Stimulated activated CD8-positive, alpha-beta memory T cell treated with anti-CD3 and anti-CD28 coated beads, Interleukin-2, amount 100 ng/mL, for 48 hours (primary cell): ENCODE data around the gene PDE7B.

Source experiments
- DNase-seq, 2 donors: peaks; one replicate each; pipeline ENCODE4 v3.0.0-alpha.2; 2020; ENCODE audit warnings: low read depth in 2 of 2

PDE7B gene

DNA sequence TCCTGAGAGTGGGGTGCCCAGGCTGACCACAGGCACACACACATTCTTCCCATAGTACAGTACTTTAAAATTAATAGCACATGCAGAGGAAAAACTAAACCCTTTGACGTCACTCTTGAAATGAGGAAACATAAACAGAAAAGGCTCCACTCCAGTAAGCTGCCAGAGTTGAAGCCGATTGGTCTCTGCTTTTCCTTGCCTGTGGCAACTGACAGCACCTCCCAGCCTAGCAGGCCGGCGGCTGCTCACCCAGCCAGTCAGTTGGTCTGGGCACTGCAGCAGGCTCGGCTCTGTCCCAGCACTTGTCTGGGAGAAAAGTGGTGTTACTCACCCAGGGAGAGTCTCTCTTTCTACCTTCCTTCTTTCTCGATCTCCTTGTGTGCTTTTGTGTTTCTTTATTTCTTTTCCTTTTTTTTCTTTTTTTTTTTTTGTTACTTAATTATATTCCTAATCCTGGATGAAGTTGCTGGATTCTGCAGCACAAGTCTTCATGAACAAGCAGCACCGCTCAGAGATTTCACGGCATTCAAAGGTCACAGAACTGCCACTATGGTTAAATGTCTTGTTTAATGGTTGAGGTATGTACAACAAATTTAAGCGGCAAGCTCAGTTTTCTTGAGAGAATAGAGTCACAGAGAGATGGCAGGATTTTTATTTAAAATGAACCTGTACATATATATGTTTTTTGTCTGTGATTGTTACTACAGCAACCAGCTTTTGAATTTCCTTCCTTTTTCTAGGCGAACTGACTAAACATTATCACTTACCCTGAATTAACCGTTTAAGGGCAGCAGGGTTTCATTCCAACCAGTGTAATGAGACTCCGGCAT, at the start of gene PDE7B:
Gene PDE7B (plus strand): TSS at position 260 of the 830 bp plus-strand sequence.
- peak; percentile 13 to 17 for DNase-seq

DNA sequence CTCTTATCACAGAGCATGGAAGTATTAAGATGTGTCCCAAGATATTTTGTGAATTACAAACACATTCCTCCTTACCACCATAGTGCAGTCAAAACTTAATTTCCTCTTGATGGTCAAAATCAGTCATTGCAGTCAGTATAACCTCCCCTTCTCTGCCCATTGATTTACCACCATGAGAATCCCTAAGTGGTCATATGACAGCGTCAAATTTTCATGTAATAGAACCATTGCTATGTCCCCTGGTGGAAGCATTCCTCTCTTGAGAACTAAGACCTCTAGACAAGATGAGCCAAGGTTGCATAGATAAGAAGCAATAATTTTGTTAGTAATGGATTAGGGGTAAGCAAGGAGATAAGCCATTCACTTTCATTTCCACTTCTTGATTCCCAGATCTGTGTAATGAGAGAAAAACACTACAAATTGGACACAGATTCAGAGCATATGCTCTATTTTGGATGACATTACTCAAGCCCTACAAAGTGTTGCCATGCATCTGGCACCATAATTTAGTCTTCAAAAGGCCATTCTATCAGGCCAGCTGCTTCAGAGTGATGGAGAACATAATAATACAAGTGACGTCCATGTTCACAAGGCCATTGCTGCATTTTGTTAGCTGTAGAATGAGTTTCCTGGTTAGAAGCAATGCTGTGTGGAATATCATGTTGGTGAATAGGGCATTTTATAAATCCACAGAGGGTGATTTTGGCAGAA, 49.6 kb upstream of the PDE7B start:
- no peak for DNase-seq

DNA sequence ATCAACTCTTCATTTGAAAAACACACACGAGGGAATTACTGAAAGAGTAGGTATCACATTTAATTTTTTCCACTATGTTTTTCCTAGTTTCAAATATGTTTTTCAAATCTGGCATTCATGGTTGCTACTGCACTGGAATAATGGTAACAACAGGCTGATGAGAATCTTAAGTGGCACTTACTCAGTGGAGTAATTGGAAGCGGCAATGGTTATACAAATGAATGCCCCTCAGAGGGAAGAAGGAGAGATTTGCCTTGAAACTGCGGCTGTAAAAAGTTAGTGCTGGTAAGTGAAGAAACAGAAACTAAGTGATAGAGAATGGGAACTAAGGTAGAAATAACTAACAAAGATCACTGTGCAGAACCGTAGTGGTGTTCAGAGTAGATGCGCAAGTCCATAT, 41.0 kb upstream of the PDE7B start:
- no peak for DNase-seq

DNA sequence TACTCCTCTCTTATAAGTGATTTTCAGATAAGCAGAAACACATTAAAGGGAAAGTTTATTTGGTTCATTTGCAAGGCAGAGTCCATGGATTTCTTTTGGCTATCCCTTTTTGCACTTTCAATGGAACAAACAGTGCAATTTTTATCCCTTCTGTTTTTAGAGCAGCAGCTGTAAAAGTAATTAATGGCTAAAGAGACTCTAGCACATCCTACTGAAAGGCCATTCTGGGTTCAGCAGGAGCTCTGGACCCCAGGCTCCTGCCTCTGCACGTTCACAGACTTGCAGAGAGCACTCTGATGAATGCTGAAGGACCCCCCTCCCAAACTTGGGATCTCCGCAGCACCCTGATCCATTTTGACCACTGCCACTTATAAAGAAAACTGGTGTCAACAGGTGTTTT, 40.3 kb upstream of the PDE7B start:
- DNase-seq = no peak

DNA sequence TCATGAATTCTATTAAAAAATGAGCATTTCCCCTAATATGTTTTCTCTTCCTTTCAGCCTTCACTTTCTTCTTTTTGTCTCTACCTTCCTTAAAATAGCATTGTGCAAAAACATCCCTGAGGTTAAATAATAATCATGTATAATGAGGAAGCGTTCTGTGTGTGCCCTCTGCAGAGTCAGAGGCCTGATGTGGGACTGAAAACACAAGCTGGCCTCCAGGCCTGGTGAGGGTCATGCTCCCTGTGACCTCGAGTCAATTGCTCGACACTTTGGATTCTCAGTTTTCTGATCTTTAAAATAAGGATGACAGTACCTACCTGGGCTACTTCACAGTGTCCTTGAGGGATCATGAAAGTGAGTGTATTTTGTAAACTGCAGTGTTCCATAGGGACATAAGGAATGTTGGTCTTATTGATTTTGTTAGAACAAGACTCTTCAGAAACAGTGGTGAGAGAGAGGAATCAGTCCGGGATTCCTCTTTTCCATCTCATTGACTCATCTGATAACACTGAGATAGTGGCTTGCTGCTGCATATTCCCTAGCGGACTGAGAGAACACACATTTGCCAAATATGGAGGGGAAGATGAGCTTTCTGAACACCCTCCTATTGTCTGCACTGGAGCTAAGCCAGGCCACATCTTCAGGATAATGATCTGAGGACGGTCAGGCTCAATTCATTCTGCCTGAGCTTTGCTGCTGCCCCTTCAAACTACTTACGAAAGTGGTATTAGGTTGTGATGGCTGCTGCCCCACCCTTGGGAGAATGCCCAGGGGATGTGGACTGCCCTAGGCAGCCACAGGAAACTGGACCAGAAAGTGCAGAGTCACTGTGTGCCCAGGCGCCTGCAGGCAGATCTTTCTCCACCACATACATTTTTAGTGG, 39.6 kb upstream of the PDE7B start:
- no peak for DNase-seq

DNA sequence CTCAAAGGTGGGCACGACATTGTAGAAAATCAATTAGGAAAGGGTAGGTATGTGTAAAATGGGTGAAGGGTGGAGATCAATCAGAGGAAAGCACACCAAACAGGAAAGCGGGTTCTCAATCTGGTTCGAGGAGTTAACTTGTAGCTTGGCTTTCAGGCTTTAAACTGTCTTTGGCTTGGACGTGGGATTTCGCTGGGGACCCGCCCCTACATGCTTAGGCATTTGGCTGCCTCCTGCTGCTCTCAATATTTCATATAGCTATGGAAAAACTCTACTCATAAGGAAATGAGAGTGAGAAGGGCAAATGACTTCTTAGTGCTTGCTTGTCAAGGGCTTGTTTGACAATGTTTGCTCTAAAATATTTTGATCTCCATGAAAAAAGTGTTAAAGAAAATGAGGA, 38.1 kb upstream of the PDE7B start:
- DNase-seq = no peak

DNA sequence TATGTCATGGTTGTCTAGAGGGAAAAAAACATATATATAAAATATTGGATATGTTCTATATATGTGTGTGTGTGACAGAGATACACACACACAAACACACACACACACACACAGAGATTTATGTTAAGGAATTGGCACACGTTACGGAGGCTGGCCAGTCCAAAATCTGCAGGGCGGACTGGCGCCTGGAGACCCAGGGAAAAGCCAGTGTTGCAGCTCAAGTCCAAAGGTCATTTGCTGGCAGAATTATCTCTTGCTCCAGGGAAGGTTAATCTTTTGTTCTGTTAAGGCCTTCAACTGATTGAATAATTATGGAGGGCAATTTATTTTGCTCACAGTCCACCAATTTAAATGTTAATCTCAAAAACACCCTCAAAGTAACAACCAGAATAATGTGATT, 37.5 kb upstream of the PDE7B start:
- no peak for DNase-seq

DNA sequence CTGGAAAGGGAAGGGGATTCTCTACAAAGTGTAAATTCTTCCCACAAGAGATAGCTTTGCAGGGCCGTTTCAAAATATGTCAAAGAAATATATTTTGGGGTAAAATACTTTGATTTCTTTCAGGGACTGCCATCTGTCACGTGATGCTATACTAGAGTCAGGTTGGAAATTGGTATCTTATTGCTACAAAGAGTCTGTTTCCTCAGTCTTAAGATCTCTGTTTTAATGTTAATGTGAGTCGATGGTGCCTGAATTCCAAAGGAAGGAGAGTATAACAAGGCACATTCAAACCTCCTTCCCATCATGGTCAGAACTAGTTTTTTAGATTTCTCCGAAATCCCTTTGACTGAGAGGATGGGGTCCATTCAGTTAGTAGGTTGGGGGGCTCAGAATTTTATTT, 36.3 kb upstream of the PDE7B start:
- DNase-seq = no peak

DNA sequence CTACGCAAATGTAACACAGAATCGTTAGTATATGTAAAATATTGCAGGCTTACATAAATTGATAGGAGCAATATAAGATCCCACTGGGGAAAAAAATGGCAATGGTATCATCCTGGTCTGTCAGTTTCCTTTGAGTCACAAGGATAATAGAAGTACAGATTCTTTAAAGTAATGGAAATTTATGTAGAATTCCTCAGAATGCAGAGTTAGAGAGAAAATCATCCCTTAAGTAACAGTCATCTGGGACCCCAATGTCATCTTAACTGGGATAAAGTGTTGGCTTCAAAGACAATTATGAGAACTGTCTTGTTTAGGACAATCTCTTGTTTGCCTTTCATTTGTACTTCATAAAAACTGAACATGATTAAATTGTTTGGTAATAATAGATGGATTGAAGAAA, 34.5 kb upstream of the PDE7B start:
- no peak for DNase-seq

DNA sequence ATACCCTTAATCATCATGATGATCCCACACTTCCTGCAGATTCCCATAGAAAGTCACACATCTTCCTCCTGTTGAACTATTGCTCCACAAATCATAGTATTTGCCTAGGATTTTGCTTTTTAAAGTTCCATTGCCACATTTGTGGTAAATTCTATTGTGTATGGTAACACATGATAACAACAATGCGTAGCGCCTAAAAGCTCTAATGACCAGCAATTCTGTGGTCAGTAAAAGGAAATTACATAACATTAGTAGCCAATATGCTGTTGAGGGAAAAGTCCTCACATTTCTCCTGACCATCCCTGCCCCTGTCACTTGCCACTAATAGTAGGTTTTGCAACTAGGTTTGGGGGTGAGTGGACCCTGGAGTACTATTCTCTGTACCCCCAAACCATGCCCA, 31.8 kb upstream of the PDE7B start:
- DNase-seq = no peak

DNA sequence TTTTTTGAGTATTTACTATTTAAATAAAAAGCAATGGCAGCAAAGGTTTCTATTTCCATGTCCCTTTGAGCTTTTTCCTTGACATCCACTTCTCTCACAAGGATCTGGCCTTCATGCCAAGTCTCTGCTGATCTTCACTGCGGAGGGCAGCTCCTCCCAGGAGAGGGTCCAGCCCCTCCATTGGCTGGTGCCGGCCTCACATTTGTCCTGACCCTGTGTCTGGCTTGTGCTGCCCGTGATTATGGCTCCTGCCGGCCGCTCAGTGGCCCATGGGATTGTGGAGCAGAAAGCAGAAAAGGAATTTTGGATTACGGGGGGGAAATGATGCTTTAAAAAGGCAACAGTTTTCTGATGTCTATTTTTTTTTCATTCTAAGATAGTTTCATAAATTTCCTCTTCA, 31.2 kb upstream of the PDE7B start:
- no peak for DNase-seq

DNA sequence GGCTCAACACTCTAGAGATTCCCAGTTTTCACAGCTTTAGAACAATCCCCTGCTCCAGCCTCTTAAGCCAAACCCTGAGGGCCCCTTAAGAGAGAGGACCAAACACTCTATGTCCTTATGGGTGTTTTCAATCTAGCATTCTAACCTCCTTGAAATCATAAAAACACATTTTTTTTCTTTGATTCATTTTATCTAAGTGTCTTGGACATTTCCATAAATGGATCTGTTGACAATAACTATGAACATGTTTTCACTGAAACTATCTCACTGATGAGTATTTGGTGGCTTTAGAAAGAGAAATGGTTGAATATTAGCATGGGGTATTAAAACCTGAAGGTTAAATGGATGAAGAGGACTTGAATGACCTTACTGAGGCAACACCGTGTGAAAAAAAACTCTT, 27.6 kb upstream of the PDE7B start:
- no peak for DNase-seq

DNA sequence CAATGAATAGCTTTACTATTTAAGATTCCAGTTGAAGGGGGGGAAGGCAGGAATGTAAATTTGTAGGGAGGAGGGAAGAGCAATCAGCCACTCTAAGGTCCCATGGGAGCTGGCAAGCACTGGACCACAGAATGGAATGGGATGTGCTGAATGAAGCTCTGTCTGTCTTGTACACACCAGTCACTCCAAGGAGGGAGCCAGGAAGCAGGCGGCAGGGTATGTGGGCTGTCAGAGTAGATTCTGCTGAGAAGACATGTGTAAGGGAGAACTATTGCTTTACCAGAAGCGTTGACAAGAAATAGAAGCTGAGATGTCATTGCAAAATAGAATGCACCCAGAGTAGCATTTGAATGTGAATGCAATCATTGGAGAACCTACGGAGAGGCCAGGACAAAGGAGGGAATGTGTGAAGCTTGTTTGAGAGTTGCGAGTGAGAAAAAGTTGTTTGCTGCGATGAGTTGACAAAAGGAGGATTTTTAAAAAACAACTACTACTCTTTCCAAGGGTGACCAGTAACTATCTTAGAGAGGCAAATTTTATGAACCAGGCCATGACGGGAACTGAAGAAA, 25.2 kb upstream of the PDE7B start:
- no peak for DNase-seq

DNA sequence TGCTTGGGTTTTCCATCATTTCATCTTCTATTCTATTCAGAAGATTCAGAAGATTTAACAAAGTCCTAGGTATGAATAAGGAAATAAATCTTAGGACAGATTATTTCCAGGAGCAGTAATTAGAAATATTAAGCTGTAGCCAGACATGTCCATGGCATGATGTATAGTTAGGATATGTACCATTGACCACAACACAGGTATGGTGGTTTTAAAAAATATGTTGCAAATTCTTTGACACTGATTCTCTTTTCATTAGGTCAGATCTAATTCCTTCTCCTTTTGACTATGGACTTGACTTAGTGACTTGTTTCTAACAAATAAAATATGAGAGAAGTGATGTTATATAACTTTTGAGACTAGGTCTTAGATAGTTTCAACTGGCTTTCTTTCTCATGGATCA, 23.5 kb upstream of the PDE7B start:
- no peak for DNase-seq

DNA sequence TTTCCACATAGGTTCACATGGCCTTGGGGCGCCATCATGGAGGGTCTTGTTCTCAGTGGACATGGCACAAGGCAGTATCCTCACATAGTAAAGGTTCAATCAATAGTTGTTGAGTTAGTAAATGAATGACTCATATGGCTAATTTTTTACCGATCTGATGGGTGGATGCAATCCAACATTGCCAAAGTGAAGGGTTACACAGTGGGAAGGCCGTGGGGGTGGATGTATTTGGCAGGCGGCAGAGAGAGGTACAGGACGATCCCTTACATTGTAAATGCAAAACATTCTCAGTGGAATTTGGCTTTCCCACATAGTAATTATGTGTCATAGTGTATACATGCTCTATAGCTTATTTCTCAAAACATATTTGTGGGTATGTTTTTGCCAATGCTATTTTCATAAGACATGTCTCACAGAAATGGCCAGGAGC, 21.0 kb upstream of the PDE7B start:
- no peak for DNase-seq

DNA sequence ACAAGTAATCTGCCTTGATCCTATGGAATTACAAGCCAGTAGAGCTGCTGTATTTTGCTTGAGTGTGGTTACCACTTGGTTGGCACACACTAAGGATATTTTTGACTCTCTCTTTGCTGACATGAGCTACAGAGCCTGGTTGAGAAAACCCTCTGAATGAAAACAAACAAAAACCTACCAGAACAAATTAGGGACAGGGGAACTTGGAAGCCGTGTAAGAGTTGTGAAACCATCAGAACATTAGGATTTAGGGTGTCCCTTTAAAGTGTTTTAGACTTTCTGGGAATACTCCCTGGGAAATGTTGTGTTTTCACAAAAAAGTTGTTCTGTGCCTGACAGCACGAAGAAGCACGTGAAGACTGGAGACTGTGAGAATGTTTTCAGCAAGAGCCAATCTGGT, 20.5 kb upstream of the PDE7B start:
- DNase-seq = no peak

DNA sequence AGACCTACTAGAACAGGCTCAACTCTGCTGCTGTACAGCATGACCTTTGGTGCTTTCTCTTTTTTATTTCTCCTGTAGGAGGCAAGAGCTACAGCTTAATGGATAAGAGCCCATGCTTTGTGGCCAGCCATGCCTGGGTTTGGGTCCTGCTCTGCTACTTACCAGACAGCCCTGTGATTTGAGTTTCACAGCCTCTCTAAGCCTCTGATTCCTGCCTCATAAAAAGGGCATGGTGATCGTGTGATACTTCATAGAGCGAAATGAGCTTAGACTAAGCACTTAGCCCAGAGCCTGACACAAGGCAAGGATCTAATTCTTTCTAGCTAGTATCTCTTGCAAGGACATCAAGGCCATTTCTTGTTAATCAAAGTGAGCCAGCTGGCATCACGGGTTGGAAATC, 19.3 kb upstream of the PDE7B start:
- DNase-seq = no peak

DNA sequence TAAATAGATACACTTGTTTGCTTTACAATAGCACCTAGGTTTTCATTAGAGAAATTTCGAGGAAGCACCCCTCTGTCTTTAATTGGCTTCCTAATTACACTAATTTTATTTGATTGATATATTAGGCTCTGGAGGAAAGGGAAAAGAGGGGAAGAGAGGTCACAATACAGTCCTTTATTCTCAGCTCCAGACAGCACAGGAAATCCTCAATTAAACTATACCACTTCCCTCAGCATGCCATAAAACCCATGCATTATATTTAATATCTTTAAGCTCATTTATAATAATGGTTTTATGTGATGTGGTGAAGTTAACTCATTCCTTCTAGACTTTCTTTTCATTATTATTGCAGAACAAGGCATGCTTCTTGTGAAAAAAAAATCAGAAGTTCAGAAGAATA, 17.7 kb upstream of the PDE7B start:
- DNase-seq = no peak

DNA sequence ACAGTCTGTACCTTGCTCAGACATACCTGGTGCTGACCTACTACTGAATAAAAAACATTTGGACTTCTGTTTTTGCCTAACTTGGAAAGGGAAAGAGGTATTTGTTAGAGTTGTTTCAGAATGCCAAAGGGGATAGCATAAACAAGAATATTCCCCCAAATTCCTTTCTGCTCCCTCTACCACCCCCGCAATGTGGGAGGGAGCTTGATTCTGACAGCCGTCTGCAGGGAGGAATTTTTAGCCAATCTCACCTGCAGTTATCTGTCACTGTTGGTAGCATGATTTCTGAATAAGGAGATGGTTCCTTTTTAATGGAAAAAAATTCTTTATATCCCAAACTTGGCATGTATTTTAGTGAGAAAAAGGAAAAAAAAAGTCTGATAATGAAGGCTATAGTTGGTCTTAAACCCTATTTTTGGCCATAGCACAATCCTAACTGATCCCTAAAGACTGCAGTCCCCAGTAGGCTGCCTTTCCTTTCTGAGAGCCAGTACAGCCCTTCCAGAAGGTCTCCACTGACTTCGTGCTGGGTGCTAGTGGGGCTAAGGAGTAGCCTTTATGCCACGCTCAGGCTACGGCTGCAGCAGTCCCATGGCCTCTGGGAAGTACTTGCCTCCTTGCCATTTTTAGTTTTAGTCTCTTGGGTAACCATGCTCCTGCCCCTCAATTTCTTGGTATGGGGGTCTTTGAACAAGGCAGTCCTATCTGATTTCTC, 13.6 kb upstream of the PDE7B start:
- no peak for DNase-seq

DNA sequence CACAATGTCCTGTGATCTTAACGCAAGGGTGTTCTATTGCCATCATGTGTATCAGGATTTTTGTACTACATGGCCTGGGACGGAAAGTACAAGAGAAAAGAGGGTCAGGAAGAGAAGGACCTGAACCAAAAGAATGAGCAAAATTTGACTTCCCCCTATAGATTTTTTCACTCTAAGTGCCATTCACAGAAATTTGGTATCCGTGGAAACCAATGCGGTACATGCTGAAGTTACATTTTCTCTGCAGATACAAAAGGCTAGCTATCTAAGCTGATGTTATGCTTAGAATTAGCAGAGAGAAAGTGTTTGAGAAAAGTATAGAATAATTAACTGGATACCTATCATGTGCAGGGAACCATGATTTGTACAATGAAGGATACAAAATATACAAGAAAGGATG, 12.4 kb upstream of the PDE7B start:
- no peak for DNase-seq

DNA sequence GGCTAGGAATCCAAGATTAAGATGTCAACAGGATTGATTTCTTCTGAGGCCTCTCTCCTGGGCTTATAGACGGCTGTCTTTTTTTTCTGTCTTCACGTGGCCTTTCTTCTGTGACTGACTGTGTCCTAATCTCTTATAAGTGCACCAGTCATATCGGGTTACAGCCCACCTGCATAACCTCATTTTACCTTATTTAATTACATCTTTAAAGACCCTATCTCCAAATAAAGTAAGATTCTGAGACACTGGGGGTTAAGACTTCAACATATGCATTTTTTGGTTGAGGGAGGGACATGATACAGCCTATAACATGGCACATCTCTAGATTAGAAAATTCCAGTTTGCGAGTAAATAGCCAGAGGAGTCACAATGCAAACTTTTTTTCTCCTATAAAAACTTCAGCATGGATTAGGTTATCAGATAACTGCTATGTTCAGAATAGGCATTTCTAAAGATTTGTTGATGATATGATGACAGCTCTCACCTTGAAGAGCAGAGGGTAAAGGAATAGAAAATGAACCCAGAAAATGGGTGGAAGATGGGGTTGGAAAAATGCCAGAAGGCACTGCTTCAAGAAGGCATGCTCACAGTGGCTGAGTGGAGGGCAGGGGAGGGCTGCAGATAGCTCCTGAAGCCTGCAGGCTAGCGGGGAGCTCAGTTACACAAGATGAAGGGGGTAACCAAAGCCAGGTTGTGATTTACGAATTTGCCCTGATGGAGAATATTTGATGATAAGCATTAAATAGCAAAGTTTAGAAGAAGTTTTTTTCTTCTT, 8.7 kb upstream of the PDE7B start:
- no peak for DNase-seq
